HEK293 (cell line): ENCODE data around the gene ARHGAP24.

ENCODE experiments used
- MZF1 ChIP-seq: fragments of 450-650 bp; formaldehyde crosslinking; IDR thresholded peaks from 2 replicates; pipeline ENCODE4 v1.5.1; 2017; ENCODE audit warnings: missing biosample characterization, missing genetic modification characterization, borderline replicate concordance
- ZFP37 ChIP-seq: fragments of 450-650 bp; formaldehyde crosslinking; IDR thresholded peaks from 2 replicates; pipeline ENCODE4 v1.5.1; 2016; ENCODE audit warnings: missing biosample characterization, missing genetic modification characterization
- ZNF324 ChIP-seq: fragments of 450-650 bp; formaldehyde crosslinking; IDR thresholded peaks from 2 replicates; pipeline ENCODE4 v1.5.1; 2016; ENCODE audit warnings: missing biosample characterization, missing genetic modification characterization
- ZSCAN30 ChIP-seq: fragments of 450-650 bp; IDR thresholded peaks from 2 replicates; pipeline ENCODE4 v1.5.1; 2018; ENCODE audit warnings: missing biosample characterization, mild to moderate bottlenecking, missing genetic modification characterization, moderate library complexity
- TF ChIP-seq, protein P1 (sequence below): fragments of 450-650 bp; formaldehyde crosslinking; IDR thresholded peaks from 2 replicates; pipeline ENCODE4 v1.5.1; 2016; ENCODE audit warnings: missing biosample characterization, missing genetic modification characterization
- TF ChIP-seq, protein P2 (sequence below): fragments of 450-650 bp; formaldehyde crosslinking; IDR thresholded peaks from 2 replicates; pipeline ENCODE4 v1.5.1; 2016; ENCODE audit warnings: missing biosample characterization, missing genetic modification characterization
- TF ChIP-seq, protein P3 (sequence below): fragments of 450-650 bp; formaldehyde crosslinking; IDR thresholded peaks from 2 replicates; pipeline ENCODE4 v1.5.1; 2017; ENCODE audit warnings: missing biosample characterization, missing genetic modification characterization
- TF ChIP-seq, protein P4 (sequence below): sonication (generic); formaldehyde crosslinking; IDR thresholded peaks from 2 replicates; pipeline ENCODE4 v1.8.1; 2022; ENCODE audit warnings: mild to moderate bottlenecking, moderate library complexity, missing genetic modification reagents

DNA sequence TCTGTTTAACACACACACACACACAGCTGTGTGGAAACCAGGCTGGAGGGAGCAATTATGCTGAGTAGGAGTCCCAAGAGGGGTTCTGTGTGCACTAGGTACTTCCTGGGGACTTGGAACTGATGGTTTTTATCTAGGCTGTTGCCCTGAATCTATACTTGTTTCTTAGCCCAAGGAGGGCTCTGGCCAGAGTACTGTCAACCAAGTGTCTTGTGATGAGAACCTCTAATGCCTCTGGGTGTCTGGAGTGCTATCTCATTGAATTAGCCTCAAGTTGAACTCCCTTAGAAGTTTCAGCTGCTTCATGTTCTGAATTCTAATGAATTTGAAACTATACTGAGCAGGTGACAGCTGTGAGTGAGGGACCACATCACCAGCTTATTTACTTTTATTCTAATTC lies 16.6 kb downstream of the ARHGAP24 start:
- TF ChIP-seq, protein P1, sequence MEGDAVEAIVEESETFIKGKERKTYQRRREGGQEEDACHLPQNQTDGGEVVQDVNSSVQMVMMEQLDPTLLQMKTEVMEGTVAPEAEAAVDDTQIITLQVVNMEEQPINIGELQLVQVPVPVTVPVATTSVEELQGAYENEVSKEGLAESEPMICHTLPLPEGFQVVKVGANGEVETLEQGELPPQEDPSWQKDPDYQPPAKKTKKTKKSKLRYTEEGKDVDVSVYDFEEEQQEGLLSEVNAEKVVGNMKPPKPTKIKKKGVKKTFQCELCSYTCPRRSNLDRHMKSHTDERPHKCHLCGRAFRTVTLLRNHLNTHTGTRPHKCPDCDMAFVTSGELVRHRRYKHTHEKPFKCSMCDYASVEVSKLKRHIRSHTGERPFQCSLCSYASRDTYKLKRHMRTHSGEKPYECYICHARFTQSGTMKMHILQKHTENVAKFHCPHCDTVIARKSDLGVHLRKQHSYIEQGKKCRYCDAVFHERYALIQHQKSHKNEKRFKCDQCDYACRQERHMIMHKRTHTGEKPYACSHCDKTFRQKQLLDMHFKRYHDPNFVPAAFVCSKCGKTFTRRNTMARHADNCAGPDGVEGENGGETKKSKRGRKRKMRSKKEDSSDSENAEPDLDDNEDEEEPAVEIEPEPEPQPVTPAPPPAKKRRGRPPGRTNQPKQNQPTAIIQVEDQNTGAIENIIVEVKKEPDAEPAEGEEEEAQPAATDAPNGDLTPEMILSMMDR (tag by site-specific recombination), result no peak
- TF ChIP-seq, protein P2, sequence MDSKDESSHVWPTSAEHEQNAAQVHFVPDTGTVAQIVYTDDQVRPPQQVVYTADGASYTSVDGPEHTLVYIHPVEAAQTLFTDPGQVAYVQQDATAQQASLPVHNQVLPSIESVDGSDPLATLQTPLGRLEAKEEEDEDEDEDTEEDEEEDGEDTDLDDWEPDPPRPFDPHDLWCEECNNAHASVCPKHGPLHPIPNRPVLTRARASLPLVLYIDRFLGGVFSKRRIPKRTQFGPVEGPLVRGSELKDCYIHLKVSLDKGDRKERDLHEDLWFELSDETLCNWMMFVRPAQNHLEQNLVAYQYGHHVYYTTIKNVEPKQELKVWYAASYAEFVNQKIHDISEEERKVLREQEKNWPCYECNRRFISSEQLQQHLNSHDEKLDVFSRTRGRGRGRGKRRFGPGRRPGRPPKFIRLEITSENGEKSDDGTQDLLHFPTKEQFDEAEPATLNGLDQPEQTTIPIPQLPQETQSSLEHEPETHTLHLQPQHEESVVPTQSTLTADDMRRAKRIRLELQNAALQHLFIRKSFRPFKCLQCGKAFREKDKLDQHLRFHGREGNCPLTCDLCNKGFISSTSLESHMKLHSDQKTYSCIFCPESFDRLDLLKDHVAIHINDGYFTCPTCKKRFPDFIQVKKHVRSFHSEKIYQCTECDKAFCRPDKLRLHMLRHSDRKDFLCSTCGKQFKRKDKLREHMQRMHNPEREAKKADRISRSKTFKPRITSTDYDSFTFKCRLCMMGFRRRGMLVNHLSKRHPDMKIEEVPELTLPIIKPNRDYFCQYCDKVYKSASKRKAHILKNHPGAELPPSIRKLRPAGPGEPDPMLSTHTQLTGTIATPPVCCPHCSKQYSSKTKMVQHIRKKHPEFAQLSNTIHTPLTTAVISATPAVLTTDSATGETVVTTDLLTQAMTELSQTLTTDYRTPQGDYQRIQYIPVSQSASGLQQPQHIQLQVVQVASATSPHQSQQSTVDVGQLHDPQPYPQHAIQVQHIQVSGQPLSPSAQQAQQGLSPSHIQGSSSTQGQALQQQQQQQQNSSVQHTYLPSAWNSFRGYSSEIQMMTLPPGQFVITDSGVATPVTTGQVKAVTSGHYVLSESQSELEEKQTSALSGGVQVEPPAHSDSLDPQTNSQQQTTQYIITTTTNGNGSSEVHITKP (tag by site-specific recombination), result no peak
- TF ChIP-seq ZNF324 (tag by site-specific recombination) (no peak), ZSCAN30 (tag by site-specific recombination) (no peak), MZF1 (tag by site-specific recombination) (0 out of 2 replicates have a peak, but pooled peaks have one; percentile 16), ZFP37 (no peak)
- TF ChIP-seq, protein P3, sequence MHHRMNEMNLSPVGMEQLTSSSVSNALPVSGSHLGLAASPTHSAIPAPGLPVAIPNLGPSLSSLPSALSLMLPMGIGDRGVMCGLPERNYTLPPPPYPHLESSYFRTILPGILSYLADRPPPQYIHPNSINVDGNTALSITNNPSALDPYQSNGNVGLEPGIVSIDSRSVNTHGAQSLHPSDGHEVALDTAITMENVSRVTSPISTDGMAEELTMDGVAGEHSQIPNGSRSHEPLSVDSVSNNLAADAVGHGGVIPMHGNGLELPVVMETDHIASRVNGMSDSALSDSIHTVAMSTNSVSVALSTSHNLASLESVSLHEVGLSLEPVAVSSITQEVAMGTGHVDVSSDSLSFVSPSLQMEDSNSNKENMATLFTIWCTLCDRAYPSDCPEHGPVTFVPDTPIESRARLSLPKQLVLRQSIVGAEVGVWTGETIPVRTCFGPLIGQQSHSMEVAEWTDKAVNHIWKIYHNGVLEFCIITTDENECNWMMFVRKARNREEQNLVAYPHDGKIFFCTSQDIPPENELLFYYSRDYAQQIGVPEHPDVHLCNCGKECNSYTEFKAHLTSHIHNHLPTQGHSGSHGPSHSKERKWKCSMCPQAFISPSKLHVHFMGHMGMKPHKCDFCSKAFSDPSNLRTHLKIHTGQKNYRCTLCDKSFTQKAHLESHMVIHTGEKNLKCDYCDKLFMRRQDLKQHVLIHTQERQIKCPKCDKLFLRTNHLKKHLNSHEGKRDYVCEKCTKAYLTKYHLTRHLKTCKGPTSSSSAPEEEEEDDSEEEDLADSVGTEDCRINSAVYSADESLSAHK, result no peak
- TF ChIP-seq, protein P4, sequence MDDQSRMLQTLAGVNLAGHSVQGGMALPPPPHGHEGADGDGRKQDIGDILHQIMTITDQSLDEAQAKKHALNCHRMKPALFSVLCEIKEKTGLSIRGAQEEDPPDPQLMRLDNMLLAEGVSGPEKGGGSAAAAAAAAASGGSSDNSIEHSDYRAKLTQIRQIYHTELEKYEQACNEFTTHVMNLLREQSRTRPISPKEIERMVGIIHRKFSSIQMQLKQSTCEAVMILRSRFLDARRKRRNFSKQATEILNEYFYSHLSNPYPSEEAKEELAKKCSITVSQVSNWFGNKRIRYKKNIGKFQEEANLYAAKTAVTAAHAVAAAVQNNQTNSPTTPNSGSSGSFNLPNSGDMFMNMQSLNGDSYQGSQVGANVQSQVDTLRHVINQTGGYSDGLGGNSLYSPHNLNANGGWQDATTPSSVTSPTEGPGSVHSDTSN (CRISPR knock-in tag), result no peak
